Stimulated activated CD4-positive, alpha-beta T cell treated with anti-CD3 and anti-CD28 coated beads, Interleukin-12 subunit alpha, Interleukin-12 subunit beta, amount 100 ng/mL, for 48 hours (primary cell): Measurements from ENCODE around the gene PEAR1.

Experiments
- DNase-seq, 3 donors: peaks; one replicate each; pipeline ENCODE4 v3.0.0-alpha.2; 2020; ENCODE audit warnings: low read depth in 2 of 3, low spot score in 1 of 3

PEAR1 gene

GRCh38 chr1:156882543-156882942 lies 11.0 kb upstream of the PEAR1 start:
- no peak for DNase-seq

- DNase-seq: no peak
Observed at GRCh38 chr1:156883919-156884318, 9.6 kb upstream of the PEAR1 start.

GRCh38 chr1:156884560-156885184 lies 8.8 kb upstream of the PEAR1 start:
- DNase-seq: no peak

GRCh38 chr1:156885314-156885713 lies 8.2 kb upstream of the PEAR1 start:
- DNase-seq: no peak

GRCh38 chr1:156885880-156886355 lies 7.6 kb upstream of the PEAR1 start:
- no peak for DNase-seq

GRCh38 chr1:156886583-156887281 lies 6.8 kb upstream of the PEAR1 start:
- DNase-seq: no peak

GRCh38 chr1:156887317-156887716 lies 6.2 kb upstream of the PEAR1 start:
- no peak for DNase-seq

- DNase-seq: no peak
Observed at GRCh38 chr1:156887734-156888133, 5.8 kb upstream of the PEAR1 start.

GRCh38 chr1:156889802-156890580 lies 3.5 kb upstream of the PEAR1 start:
- DNase-seq: peak; percentile 28 to 66 (median 41)

GRCh38 chr1:156892190-156893047 lies 1.1 kb upstream of the PEAR1 start:
- DNase-seq: peak; percentile 76 to 86 (median 82)

GRCh38 chr1:156894001-156894400 lies 483 bp downstream of the PEAR1 start:
- no peak for DNase-seq

- no peak for DNase-seq
Observed at GRCh38 chr1:156894711-156895454, 1.4 kb downstream of the PEAR1 start.

GRCh38 chr1:156895455-156895812 lies 1.9 kb downstream of the PEAR1 start:
- DNase-seq: no peak

- no peak for DNase-seq
Observed at GRCh38 chr1:156895927-156896326, 2.4 kb downstream of the PEAR1 start.

- no peak for DNase-seq
Observed at GRCh38 chr1:156896490-156897033, 3.0 kb downstream of the PEAR1 start.

- no peak for DNase-seq
Observed at GRCh38 chr1:156897078-156897825, 3.7 kb downstream of the PEAR1 start.

- no peak for DNase-seq
Observed at GRCh38 chr1:156898161-156898566, 4.6 kb downstream of the PEAR1 start.

- DNase-seq: no peak
Observed at GRCh38 chr1:156898971-156899664, 5.6 kb downstream of the PEAR1 start.
